ENCODE measurements around the gene RASSF6. TPM values are rescaled to one million over a fixed set of nuclear protein-coding genes. Genes with fewer than 3 reads are reported as not detected.

RASSF6 gene
- total and polyA plus RNA-seq, 2 of the 8 experiments (the other 6 are each of a cell fraction or from before 2014, with no cell fraction given): 0.03 to 0.28 TPM

- CTCF ChIA-PET (ENCODE audit: partially characterized antibody): interaction anchor here (0.9 to 6.7 kb wide), 7 partner anchors 8 to 244 kb away, joined by 3 to 43 read pairs (median 7); no protein-coding TSS in a partner anchor
- no peak overlapping the region for H4K91ac ChIP-seq (replicated peaks; ENCODE audit: insufficient read length, low read length)
- FAIRE-seq (no peak), DNase-seq (ENCODE audit: low read depth in 1 of 2, low spot score in 2 of 2) (no peak)
- H3K23ac ChIP-seq (ENCODE audit: insufficient read length): no peak overlapping the region
- H2AFZ ChIP-seq (ENCODE audit: low read length): no peak overlapping the region
- H2BK20ac ChIP-seq (ENCODE audit: low read length): no peak overlapping the region; the same call in 1 of the 2 replicates
- no peak overlapping the region for H2AK5ac ChIP-seq (ENCODE audit: low read depth, low read length)
- H3K27me3 ChIP-seq (replicated peaks in 1 of 4; ENCODE audit: control insufficient read depth in 3 of 4, extremely low read depth in 1 of 4, insufficient read depth in 3 of 4, low read length in 3 of 4): peaks cover 0 to 1% (median 0%) of the 10 kb centered on the region in 4 experiments; a peak in 1 of 7 replicates
- peaks cover 0 to 11% (median 1%) of the 10 kb centered on the region in 4 experiments; a peak in 2 of 7 replicates for H3K4me1 ChIP-seq (replicated peaks in 1 of 4; ENCODE audit: control insufficient read depth in 3 of 4, insufficient read depth in 4 of 4, low read length in 3 of 4)
- no peak overlapping the region for H3K4me2 ChIP-seq (ENCODE audit: insufficient read depth in 1 of 2, low read depth in 2 of 2, low read length in 2 of 2)
- no peaks in the 10 kb centered on the region for H3K9me3 ChIP-seq (ENCODE audit: insufficient read depth in 2 of 2, low read depth in 1 of 2, low read length in 1 of 2)
- H3K27ac ChIP-seq (ENCODE audit: low read depth, low read length): no peak overlapping the region
- POLR2A ChIA-PET (ENCODE audit: partially characterized antibody): no interaction called here
- H4K20me1 ChIP-seq (replicated peaks in 1 of 2; ENCODE audit: control insufficient read depth in 1 of 2, insufficient read depth in 2 of 2, low read length in 2 of 2): no peaks in the 10 kb centered on the region
- H2BK120ac ChIP-seq (replicated peaks; ENCODE audit: low read depth, low read length): no peak overlapping the region
- H3K79me1 ChIP-seq (ENCODE audit: low read depth, low read length): no peaks in the 10 kb centered on the region
- no peaks in the 10 kb centered on the region for H3K79me2 ChIP-seq (ENCODE audit: control insufficient read depth in 1 of 2, insufficient read depth in 2 of 2, low read length in 2 of 2)
- no peak overlapping the region for H4K8ac ChIP-seq (ENCODE audit: extremely low read depth, insufficient read depth, low read length)
- no peak overlapping the region for H2BK15ac ChIP-seq (ENCODE audit: low read length)
- no peak overlapping the region for H3K4ac ChIP-seq (replicated peaks; ENCODE audit: insufficient read length, low read depth, low read length)
- no peaks in the 10 kb centered on the region for H3K23me2 ChIP-seq (ENCODE audit: low read depth, low read length)
- H3K36me3 ChIP-seq (ENCODE audit: control insufficient read depth in 2 of 4, insufficient read depth in 4 of 4, low read length in 3 of 4): no peaks in the 10 kb centered on the region
- no peak overlapping the region for H4K5ac ChIP-seq (ENCODE audit: insufficient read length, low read depth, low read length)
- no peak overlapping the region for H3K56ac ChIP-seq (replicated peaks; ENCODE audit: insufficient read length, low read depth, low read length)
- H3K4me3 ChIP-seq (ENCODE audit: extremely low read depth in 1 of 4, insufficient read depth in 2 of 4, low read depth in 3 of 4, low read length in 4 of 4): no peak overlapping the region
- H3K18ac ChIP-seq (ENCODE audit: extremely low read depth, low read length): no peak overlapping the region
- no peak overlapping the region for H2BK5ac ChIP-seq (ENCODE audit: low read depth, low read length)
- no peak overlapping the region for H3K14ac ChIP-seq (ENCODE audit: insufficient read length)
- H3K9ac ChIP-seq (replicated peaks in 1 of 4; ENCODE audit: extremely low read depth in 1 of 4, low read depth in 3 of 4, low read length in 3 of 4): no peak overlapping the region
- H2BK12ac ChIP-seq (ENCODE audit: low read depth, low read length): no peak overlapping the region
- TF ChIP-seq GTF2F1 (IDR thresholded peaks at IDR 0.05; ENCODE audit: borderline replicate concordance, low read depth, low read length) (no peak), TAF7 (optimal IDR thresholded peaks at IDR 0.05; ENCODE audit: borderline replicate concordance, low read depth, low read length) (no peak), BRCA1 (IDR thresholded peaks at IDR 0.05; ENCODE audit: low read depth, low read length) (no peak), JUN (IDR thresholded peaks at IDR 0.05; ENCODE audit: low read depth, low read length) (no peak), ATF2 (IDR thresholded peaks at IDR 0.05; ENCODE audit: low read length) (no peak), FOSL1 (IDR thresholded peaks at IDR 0.05; ENCODE audit: insufficient read depth, low read depth, low read length) (no peak), JUND (IDR thresholded peaks at IDR 0.05; ENCODE audit: low read length) (no peak)
These were observed 34.9 kb downstream of the RASSF6 start for GRCh38 chr4:73585345-73585744.

Measured in H1 (cell line).